H9 (cell line): ENCODE measurements around the gene POLA1. TPM values are rescaled to one million over a fixed set of nuclear protein-coding genes. Genes with fewer than 3 reads are reported as not detected.

Experiments
- DNase-seq: peaks from one replicate; pipeline ENCODE4 v3.0.0-alpha.2; 2017
- H2AFZ ChIP-seq: one replicate; pipeline ENCODE4 v1.6.1; 2013; ENCODE audit warnings: mild to moderate bottlenecking, low read length, control low read depth, moderate library complexity
- H2AK5ac ChIP-seq: 2 replicates; pipeline ENCODE4 v1.6.1; 2013; ENCODE audit warnings: low read length, control low read depth, mixed read lengths; ENCODE audit not compliant: insufficient read length
- H2BK120ac ChIP-seq: one replicate; pipeline ENCODE4 v1.6.1; 2013; ENCODE audit warnings: low read depth, mild to moderate bottlenecking, low read length, control low read depth, inconsistent platforms; ENCODE audit not compliant: poor library complexity, severe bottlenecking
- H2BK12ac ChIP-seq: 2 replicates; pipeline ENCODE4 v1.6.1; 2013; ENCODE audit warnings: low read length, control low read depth, mixed read lengths, low read depth; ENCODE audit not compliant: insufficient read length
- H2BK15ac ChIP-seq: 2 replicates; pipeline ENCODE4 v1.6.1; 2013; ENCODE audit warnings: low read depth, low read length, control low read depth
- H2BK20ac ChIP-seq: one replicate; pipeline ENCODE4 v1.6.1; 2013; ENCODE audit warnings: low read depth, mild to moderate bottlenecking, low read length, control low read depth, inconsistent platforms; ENCODE audit not compliant: poor library complexity, severe bottlenecking
- H2BK5ac ChIP-seq: 2 replicates; pipeline ENCODE4 v1.6.1; 2013; ENCODE audit warnings: low read length, control low read depth, mixed read lengths; ENCODE audit not compliant: insufficient read length
- H3K14ac ChIP-seq: 2 replicates; pipeline ENCODE4 v1.6.1; 2013; ENCODE audit warnings: low read length, control low read depth; ENCODE audit not compliant: insufficient read depth
- H3K18ac ChIP-seq: 2 replicates; pipeline ENCODE4 v1.6.1; 2013; ENCODE audit warnings: low read depth, mild to moderate bottlenecking, mixed read lengths, low read length, control low read depth; ENCODE audit not compliant: insufficient read length
- H3K23ac ChIP-seq: 2 replicates; pipeline ENCODE4 v1.6.1; 2013; ENCODE audit warnings: low read length, control low read depth, mixed read lengths, low read depth; ENCODE audit not compliant: insufficient read length
- H3K23me2 ChIP-seq: 2 replicates; pipeline ENCODE4 v1.6.1; 2013; ENCODE audit warnings: low read depth, mild to moderate bottlenecking, mixed read lengths, low read length, control low read depth; ENCODE audit not compliant: insufficient read length, poor library complexity, severe bottlenecking
- H3K27ac ChIP-seq: 2 replicates; pipeline ENCODE4 v1.5.1; 2013; ENCODE audit warnings: low read length, control low read depth, mixed read lengths, low read depth; ENCODE audit not compliant: insufficient read length
- H3K27me3 ChIP-seq: 2 replicates; pipeline ENCODE4 v1.6.1; 2013; ENCODE audit warnings: low read length, control low read depth, inconsistent platforms; ENCODE audit not compliant: insufficient read depth
- H3K4ac ChIP-seq: 2 replicates; pipeline ENCODE4 v1.6.1; 2013; ENCODE audit warnings: low read depth, mild to moderate bottlenecking, control low read depth, inconsistent platforms, low read length, moderate library complexity
- H3K4me1 ChIP-seq: 2 replicates; pipeline ENCODE4 v1.6.1; 2013; ENCODE audit warnings: low read length, control low read depth, inconsistent platforms; ENCODE audit not compliant: insufficient read depth
- H3K4me2 ChIP-seq: 2 replicates; pipeline ENCODE4 v1.6.1; 2013; ENCODE audit warnings: low read length, control low read depth, mixed read lengths; ENCODE audit not compliant: insufficient read length, insufficient read depth
- H3K56ac ChIP-seq: 2 replicates; pipeline ENCODE4 v1.6.1; 2013; ENCODE audit warnings: low read depth, mild to moderate bottlenecking, mixed read lengths, low read length, control low read depth; ENCODE audit not compliant: insufficient read length
- H3K79me1 ChIP-seq: 2 replicates; pipeline ENCODE4 v1.6.1; 2013; ENCODE audit warnings: low read depth, mild to moderate bottlenecking, moderate library complexity, low read length, control low read depth, inconsistent platforms; ENCODE audit not compliant: insufficient read depth, poor library complexity, severe bottlenecking
- H3K79me2 ChIP-seq: 2 replicates; pipeline ENCODE4 v1.6.1; 2013; ENCODE audit warnings: low read length, control low read depth, inconsistent platforms; ENCODE audit not compliant: insufficient read depth
- H3K9ac ChIP-seq: 2 replicates; pipeline ENCODE4 v1.6.1; 2013; ENCODE audit warnings: low read length, control low read depth, mixed read lengths; ENCODE audit not compliant: insufficient read length; ENCODE audit errors: extremely low read depth
- H3K9me3 ChIP-seq: one replicate; pipeline ENCODE4 v1.6.1; 2013; ENCODE audit warnings: low read depth, low read length, inconsistent platforms; ENCODE audit not compliant: control insufficient read depth
- H3T11ph ChIP-seq: one replicate; pipeline ENCODE4 v1.6.1; 2013; ENCODE audit warnings: mild to moderate bottlenecking, low read length, control low read depth, inconsistent platforms
- H4K20me1 ChIP-seq: one replicate; pipeline ENCODE4 v1.6.1; 2013; ENCODE audit not compliant: control insufficient read depth, insufficient read length, insufficient read depth
- H4K5ac ChIP-seq: 2 replicates; pipeline ENCODE4 v1.6.1; 2013; ENCODE audit warnings: low read depth, mild to moderate bottlenecking, mixed read lengths, low read length, control low read depth; ENCODE audit not compliant: insufficient read length
- H4K8ac ChIP-seq: replicated peaks from 2 replicates; pipeline ENCODE4 v1.6.1; 2013; ENCODE audit warnings: low read length, control low read depth, mixed read lengths, low read depth; ENCODE audit not compliant: insufficient read length
- H4K91ac ChIP-seq: 2 replicates; pipeline ENCODE4 v1.6.1; 2013; ENCODE audit warnings: low read depth, mild to moderate bottlenecking, moderate library complexity, mixed read lengths, low read length, control low read depth; ENCODE audit not compliant: insufficient read length
- H3K27ac Mint-ChIP-seq, 3 experiments: 2 replicates in 2 of 3; 3 replicates in 1 of 3; pipeline ENCODE4 v1.8.0; 2020 to 2021; ENCODE audit warnings: mixed read lengths in 3 of 3, mild to moderate bottlenecking in 1 of 3, moderate library complexity in 1 of 3
- H3K27me3 Mint-ChIP-seq: 2 replicates; pipeline ENCODE4 v1.8.0; 2021; ENCODE audit warnings: low read depth, mild to moderate bottlenecking, moderate library complexity, mixed read lengths
- H3K36me3 Mint-ChIP-seq, 3 experiments: 2 replicates in 2 of 3; 3 replicates in 1 of 3; pipeline ENCODE4 v1.8.0; 2020 to 2021; ENCODE audit warnings: low read depth in 3 of 3, mixed read lengths in 3 of 3; ENCODE audit not compliant: insufficient read depth in 1 of 3
- H3K4me1 Mint-ChIP-seq, 2 experiments: 2 replicates each; pipeline ENCODE4 v1.8.0; 2020; ENCODE audit warnings: mixed read lengths in 2 of 2
- H3K4me3 Mint-ChIP-seq, 2 experiments: 2 replicates in 1 of 2; 3 replicates in 1 of 2; pipeline ENCODE4 v1.8.0; 2020 to 2021; ENCODE audit warnings: mild to moderate bottlenecking in 2 of 2, mixed read lengths in 2 of 2, moderate library complexity in 1 of 2
- H3K9me3 Mint-ChIP-seq, 2 experiments: 2 replicates in 1 of 2; 3 replicates in 1 of 2; pipeline ENCODE4 v1.8.0; 2020; ENCODE audit warnings: mild to moderate bottlenecking in 2 of 2, mixed read lengths in 2 of 2, moderate library complexity in 1 of 2
- CTCF ChIP-seq: fragments of 200-600 bp; sonication (generic); conservative IDR thresholded peaks from 3 replicates; pipeline ENCODE4 v1.8.0; 2021; ENCODE audit warnings: antibody characterized with exemption, mild to moderate bottlenecking
- WGBS: extraction: QIAGEN DNeasy Blood & Tissue Kit; methylation state at CpG from one replicate; pipeline ENCODE4 v1.1.7; 2013; ENCODE audit warnings: missing lambda C conversion rate, low lambda C conversion rate, mixed read lengths; ENCODE audit not compliant: insufficient read length; ENCODE audit errors: extremely low coverage; 5-methylcytosine and 5-hydroxymethylcytosine counted together
- total RNA-seq: library from RNA; stranded (reverse); gene quantifications from 2 replicates; pipeline ENCODE4 v1.2.1, GENCODE V29; 2021

The POLA1 gene
- total RNA-seq, 1 experiment from 2014 or later = 60.2 TPM

GRCh38 chrX:24646006-24646405 lies 47.7 kb upstream of the POLA1 start:
- Histone ChIP-seq H4K8ac (no peak overlapping the region), H3K79me2 (peaks cover 6% of the 10 kb centered on the region; the same call in 1 of the 2 replicates), H3K14ac (peak overlapping the region; percentile 88; the same call in 1 of the 2 replicates), H3K4me2 (peak overlapping the region; percentile 97), H2BK120ac (peak overlapping the region; percentile 74), H2AK5ac (no peak overlapping the region), H3K9ac (peak overlapping the region; percentile 97), H4K20me1 (no peaks in the 10 kb centered on the region), H2BK12ac (peak overlapping the region; percentile 88), H3K4me1 (peaks cover 6% of the 10 kb centered on the region; the same call in 1 of the 2 replicates), H4K91ac (no peak overlapping the region), H3K27me3 (no peaks in the 10 kb centered on the region), H3K23me2 (peaks cover 16% of the 10 kb centered on the region), H3K27ac (peak overlapping the region; percentile 100), H3K4ac (no peak overlapping the region; the same call in 1 of the 2 replicates), H3K9me3 (no peaks in the 10 kb centered on the region), H3K23ac (no peak overlapping the region), H2AFZ (peak overlapping the region; percentile 65), H3T11ph (peak overlapping the region; percentile 20), H2BK15ac (peak overlapping the region; percentile 100; the same call in 1 of the 2 replicates), H2BK5ac (peak overlapping the region; percentile 96), H2BK20ac (peak overlapping the region; percentile 65), H3K56ac (peak overlapping the region; percentile 92), H3K79me1 (no peaks in the 10 kb centered on the region), H4K5ac (no peak overlapping the region), H3K18ac (peak overlapping the region; percentile 95)
- WGBS = no CpG with 5 or more reads among the region's 10 CpGs
- TF ChIP-seq CTCF = no peak
- peak overlapping the region; percentile 73 to 94 for H3K4me3 Mint-ChIP-seq
- no peaks in the 10 kb centered on the region; a peak in 1 of 5 replicates for H3K9me3 Mint-ChIP-seq
- H3K27me3 Mint-ChIP-seq = no peaks in the 10 kb centered on the region; the same call in 1 of the 2 replicates
- H3K27ac Mint-ChIP-seq = peak overlapping the region; percentile 99
- H3K4me1 Mint-ChIP-seq = peaks cover 54 to 59% of the 10 kb centered on the region in 2 experiments
- peaks cover 0 to 2% (median 0%) of the 10 kb centered on the region in 3 experiments; a peak in 1 of 7 replicates for H3K36me3 Mint-ChIP-seq
- DNase-seq = no peak
